Measurements from ENCODE around the gene SNX19.

- TF ChIP-seq CTCF (IDR thresholded peaks at IDR 0.05) (no peak), EZH2 (IDR thresholded peaks at IDR 0.05) (no peak)
Observed at GRCh38 chr11:130945896-130946295, 29.6 kb upstream of the SNX19 start.

Measured in neural progenitor cell (in vitro differentiated cells).